A204.1 (cell line): ENCODE measurements around the gene NECTIN4.

Experiments
- FAIRE-seq: peaks from 2 replicates; lab custom pipeline; 2012; peaks lifted over from hg19 to GRCh38; lab: Jason Lieb, UNC

NECTIN4 gene

DNA sequence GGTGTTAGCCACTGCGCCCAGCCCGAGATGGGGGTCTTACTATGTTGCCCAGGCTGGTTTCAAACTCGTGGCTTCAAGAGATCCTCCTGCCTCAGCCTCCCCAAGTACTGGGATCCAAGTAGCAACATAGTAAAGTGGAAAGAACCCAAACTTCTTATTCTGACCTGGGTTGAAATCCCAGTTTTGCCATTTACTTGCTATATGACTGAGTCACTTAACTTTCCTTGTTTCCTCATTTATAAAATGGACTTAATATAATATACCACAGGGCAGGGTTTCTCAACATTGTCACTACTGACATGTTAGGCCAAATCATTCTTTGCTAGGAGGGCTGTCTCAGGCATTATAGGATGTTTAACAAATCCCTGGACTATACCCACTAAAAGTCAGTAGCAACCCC is 21.8 kb upstream of the NECTIN4 start:
- FAIRE-seq = no peak

DNA sequence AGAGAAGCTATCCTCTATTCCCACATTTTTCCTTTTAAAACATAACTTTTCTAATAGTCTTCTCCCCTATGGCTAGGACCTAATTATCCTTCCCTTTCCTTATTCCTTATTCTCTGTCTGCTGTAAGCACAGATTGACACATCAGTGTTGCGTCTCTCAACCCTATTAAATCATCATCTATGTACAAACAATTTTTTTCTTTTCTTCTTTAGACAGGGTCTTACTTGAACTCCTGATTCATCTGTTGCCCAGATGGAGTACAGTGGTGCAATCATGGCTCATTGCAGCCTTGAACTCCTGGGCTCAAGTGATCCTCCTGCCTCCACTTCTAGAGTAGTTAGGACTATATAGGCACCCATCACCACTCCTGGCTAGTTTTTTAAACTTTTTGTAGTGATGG is 17.1 kb upstream of the NECTIN4 start:
- FAIRE-seq = no peak

DNA sequence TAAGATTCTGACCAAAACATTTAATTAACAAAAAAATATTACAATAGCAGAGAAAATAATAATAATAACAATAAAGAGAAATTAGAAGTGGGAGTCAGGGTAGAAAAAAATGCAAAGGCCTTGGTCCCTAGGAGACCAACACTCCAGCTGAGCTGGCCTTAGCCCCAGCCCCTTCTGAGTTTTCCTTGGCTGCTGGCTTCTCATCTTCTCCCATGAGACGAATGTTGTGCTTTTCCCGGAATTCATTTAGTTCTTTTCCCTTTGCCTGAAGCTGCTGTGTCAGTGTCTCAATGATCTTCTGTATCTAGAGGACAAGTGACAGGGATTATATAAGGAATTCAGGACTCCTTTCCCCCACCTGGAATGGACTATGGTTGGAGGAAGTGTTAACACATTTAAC is 11.2 kb upstream of the NECTIN4 start:
- no peak for FAIRE-seq

DNA sequence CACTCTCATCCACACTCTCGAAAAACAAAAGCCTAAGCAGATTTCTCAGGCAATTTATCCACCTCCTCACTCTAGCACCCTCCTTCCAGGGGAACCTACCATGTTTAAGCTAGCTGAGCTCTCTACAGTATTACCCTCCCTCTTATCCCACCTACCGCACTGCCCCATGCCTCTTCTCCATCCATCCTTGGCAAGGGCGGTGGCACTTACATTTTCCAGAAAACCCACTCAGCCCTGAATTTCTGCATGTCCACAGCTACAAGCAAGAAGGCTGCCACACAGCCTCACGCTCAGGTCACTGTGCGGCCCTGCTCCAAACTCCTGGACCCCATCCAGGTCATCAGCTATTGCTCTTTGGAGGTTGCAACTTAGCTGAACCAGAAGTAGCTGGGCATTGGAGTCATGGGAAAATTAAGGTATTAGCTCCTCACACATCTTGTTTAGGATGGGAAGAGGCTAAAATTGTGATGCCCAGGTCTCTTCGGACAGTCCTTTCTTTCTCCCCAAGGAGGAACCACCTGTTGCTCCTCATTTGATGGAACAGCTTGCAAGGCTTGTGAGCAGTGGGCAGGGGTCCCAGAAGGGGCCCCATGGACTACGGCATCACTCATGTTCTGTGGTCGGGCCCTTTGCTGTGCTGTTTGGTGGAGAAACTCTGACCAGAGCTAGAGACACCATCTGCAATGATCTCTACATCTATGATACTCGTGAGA is 9.9 kb upstream of the NECTIN4 start:
- no peak for FAIRE-seq

DNA sequence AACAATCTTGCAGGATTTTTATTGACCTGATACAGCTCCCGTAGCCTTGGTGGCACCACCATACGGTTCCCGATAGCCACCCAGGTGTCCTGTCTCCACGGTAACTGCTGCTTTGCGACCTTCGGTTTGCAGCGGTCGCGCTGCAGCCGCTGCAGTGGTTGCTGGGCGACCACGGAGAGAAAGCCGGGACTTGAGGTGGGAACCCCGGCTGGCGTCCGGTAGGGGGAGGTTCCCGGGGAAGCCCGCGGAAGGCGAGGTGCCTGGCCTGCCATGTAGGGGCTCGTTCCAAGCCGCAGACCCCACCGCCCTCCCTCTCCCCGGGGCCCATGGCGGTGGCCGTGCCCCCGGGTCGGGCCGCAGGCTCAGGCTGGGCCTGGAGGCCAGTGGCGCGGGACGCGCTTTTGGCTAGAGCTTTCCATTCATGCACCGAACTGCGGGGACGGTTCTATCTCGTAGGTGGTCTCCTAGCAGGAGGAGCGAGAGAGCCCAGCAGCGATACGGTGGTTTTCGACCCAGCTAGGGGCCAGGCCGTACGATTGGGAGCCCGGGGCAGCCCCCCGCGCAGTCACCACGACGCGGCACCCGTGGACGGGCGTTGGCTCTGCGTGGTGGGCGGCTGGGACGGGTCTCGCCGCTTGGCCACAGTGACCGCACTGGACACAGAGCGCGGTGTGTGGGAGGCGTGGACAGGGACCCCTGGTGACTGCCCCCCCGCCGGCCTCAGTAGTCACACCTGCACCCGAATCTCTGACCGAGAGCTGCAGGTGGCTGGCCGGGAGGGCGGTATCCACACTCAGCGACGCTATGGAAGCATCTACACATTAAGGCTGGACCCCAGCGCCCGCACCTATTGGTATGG is 9.1 kb upstream of the NECTIN4 start, which contains the start of gene KLHDC9:
Gene KLHDC9 (plus strand): TSS at position 152 of the 859 bp plus-strand sequence. CDS start 175 bp downstream, at position 327.
- FAIRE-seq = no peak

DNA sequence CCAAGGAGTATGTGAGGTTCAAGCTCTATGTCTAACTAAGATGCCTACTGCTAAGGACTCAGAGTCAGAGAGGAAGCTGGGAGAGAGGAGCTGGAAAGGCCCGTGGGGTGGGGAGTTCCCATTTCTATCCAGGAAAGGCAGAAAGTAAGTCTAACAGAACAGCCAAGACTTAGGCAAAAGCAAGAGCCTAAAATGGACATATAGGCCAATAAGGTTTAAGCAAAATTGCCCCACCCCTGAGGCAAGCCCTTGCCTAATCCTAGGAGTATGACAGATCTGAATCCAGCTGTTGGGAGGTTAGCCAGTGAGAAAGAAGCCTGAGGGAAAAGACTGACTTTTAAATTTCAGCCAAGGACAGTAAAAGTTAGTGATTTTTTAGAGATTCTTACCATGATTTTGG is 7.2 kb upstream of the NECTIN4 start:
- no peak for FAIRE-seq

DNA sequence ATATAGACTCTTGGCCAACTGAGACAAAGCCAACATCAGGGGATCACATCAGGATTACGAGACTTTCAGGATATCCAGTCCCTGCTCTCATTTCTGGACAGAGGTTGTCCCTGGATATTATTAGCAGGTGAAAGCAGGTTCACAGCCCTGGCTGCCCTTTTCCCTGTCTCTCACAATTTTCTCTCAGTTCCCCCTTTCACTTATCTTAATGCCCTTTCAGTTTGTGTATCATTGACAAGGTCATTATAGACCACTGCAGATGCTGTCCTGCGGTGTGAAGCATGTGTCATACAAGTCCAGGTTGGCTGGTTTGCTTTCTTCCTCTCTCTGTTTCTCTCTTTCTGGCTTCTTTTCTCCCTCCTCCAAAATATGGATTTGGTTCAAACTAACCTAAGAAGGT is 6.7 kb upstream of the NECTIN4 start:
- no peak for FAIRE-seq

DNA sequence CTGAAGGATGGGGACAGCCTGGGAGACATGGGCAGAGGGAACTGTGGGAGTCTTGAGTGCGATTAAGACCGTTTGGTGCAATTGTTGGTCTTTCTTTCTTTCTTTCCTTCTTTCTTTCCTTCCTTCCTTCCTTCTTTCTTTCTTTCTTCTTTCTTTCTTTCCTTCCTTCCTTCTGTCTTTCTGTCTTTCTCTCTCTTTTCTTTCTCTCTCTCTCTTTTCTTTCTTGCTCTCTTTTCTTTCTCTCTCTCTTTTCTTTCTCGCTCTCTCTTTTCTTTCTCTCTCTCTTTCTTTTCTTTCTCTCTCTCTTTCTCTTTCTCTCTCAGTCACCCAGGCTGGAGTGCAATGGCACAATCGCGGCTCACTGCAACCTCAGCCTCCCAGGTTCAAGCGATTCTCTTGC is 5.9 kb upstream of the NECTIN4 start:
- FAIRE-seq = no peak

DNA sequence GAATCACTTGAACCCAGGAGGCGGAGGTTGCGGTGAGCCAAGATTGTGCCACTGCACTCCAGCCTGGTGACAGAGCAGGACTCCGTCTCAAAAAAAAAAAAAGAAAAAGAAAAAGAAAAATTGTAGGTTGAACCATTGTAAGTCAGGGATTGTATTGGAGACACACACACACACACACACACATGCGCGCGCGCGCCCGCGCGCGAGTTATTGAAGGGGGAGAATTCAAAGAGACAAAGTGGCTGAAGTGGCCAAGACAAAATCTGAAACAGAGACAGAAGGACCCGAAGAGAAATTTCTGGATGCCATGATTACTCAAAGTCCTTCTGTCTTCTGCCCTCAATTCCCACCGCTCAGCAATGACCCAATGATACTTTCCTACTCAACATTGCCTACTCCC is 5.1 kb upstream of the NECTIN4 start:
- FAIRE-seq = no peak

DNA sequence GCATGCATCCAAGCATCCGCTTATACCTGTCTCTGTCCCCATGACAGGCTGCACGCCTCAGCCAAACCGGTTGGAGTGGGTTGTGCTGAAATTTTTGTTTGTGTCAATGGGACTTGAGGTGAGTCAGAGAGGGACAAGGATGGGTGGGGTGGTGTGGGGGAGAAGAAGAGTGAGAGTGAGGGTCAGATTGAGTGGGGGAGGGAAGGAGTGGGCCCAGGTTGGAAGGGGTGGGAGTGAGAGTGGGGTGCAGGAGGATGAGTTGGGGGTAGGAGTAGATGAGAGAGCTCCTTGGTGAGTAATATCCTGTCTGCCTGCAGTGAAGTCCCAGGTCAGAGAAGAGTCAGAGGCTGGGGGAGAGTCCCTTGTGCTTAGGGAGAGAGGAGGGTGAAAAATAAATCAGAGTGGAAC is 3.3 kb upstream of the NECTIN4 start:
- FAIRE-seq = no peak

DNA sequence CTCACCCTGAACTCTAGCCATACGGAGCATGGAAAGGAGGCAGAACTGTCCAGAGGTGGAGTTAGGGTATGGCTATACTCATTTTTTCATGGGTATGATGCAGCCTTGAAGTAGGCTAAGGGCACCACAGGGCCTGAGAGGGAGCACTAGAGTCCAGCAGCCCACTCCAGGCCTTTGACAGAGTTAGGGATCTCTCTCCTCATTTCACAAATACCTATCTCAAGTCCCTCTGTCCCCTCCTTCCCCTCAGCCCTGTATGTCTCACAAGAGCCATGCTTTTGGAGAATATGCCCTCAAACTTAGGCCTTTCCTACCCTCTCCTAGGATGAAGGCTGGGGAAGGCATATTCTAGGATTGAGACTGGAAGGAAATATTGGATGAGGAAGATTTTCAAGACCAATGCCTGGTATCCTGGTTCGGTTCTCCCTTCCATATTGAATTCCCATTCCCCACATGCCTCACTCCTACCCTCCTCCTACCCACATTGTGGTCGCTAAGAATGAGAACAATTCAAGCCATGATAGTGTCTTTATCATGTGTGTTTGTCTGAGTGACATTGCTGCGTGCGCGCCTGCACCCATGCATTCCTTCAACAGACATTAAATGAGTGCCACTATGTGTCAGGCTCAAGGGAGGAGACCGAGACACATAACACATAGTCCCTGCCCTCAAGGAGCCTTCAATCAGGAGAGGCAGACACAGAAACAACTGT is 2.6 kb upstream of the NECTIN4 start:
- no peak for FAIRE-seq

DNA sequence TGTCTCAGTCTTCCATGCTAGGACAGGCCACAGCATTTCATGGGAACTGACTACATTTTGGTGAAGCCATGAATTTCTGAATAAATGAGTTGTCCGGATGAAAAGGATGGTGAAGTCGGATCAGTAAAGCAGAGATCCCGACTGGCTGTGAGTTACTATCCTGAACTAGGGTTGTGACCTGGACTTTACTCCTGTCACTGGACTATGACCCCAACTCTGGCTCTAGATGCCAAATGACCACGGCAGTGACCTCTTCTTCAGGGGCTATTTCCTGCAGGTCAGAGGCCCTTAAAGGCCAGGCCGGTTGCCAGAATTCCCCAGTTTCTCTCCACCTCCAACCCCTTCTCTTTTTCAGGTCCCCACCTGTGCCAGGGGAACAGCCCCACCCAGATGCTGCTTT is 1.7 kb upstream of the NECTIN4 start:
- no peak for FAIRE-seq

DNA sequence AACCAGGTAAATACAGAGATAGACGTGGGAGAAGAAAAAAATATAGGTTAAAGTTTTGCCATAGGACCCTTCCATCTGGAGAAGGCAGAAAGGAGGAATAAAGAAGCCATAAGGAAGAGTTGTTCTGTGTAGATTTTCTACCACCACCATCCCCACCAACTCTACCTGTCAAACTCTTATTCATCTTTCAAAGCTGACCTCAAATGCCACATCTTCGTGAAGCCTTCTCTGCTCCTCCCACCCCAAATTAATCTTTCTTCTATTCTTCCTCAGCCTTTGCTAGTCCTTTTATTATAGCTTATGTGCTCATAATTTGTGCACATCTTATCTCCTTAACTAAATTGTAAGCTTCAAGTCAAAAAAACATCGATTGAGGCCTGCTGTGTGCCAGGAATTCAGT is 1.3 kb upstream of the NECTIN4 start:
- FAIRE-seq = no peak

DNA sequence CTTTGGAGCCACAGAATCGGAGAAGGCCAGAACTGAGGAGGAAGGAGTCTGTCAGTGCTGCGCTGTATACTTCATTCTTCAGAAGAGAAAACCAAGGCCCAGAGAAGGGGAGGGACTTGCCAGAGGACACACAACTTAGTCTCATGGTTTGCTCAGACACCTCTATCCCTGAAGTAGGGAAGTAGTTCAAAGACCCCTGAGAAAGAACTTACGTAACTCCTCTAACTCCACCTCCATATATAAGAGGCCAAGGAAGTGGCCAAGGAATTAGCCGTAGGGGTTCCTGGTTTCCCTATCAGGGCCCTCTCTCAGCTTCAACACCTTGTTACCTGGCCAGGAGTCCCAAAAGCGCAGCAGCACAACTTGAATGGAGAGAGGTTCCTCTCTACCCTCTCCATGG is 580 bp upstream of the NECTIN4 start:
- no peak for FAIRE-seq

DNA sequence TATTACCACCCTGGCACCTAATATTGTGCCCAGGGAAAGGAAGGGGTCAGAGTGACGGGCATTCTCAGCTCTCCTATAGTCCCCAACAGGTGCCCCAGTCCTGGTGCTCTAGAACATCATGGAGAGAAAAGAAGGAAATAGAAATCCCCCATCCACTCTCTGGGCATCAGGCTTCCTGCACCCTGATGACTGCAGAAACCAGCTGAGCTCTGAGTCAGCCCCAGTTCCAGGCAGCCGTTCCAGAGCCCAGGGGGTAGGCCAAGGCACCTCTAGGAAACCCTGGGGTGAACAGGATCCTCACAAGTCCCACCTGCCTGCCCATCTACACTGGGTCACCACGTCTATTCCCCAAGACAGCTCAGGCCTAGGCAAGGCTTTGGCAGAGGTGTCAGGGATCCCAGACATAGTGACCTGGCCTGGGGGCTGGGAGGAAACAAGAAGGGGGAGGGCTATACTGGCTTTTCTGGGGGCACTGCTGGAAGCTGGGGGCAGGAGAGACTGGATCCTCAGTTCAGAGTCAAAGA is 709 bp downstream of the NECTIN4 start:
- no peak for FAIRE-seq

DNA sequence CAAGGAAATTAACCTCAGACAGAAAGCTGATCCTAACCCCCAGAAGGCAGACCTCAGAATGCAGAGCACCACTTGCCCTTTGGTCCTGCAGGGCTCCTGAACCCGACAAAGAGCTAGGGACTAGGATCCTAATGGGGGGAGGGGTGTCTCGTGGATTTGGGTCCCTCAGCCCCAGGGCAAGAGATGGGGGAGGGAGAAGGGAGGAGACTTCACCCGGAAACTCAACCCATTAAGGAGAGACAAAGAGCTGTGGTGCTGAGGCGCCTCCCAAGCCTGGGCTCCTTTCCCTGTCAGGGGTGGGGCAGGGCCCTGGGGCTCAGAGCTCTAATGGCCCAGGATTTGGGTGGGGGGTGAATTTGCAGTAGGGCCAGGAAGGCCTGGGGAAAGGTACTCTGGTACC is 2.9 kb downstream of the NECTIN4 start:
- FAIRE-seq = no peak

DNA sequence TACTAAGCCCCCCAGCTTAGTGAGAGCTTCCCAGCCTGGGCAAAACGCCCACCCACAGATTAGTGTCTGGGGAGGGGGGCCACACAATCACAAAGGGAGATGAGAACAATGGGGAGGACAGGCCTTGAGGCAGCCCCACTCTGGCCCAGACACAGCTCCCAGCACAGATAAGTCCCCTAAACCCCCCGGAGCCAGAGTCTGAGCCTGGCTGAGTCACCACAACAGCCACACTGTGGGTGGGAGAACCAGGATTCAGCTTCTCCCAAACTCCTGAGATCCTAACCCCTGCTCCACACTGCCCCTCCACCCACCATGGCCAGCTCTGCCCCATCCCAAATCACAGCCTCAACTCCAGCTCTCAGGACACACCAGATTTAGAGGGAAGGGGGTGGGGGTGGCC is 4.2 kb downstream of the NECTIN4 start:
- no peak for FAIRE-seq

DNA sequence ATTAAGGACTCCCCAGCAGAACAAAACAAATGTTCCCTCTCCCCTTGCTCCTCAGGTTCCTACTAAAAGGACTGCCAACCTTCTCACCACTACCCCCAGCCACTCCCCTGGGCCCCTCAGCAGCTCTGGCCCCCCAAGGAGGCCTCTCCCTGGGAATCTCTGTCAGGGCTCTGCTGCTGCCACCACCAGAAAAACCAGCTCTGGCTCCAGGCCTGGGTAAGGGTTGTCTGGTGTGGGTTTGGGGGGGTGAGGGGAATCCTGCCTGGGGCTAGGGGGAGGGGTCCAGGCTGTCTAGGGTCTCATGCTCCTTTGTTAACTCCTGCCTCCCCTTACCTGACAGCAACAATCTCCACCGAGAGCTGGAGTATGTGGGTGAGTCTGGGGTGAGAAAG is 4.8 kb downstream of the NECTIN4 start:
- FAIRE-seq = no peak

DNA sequence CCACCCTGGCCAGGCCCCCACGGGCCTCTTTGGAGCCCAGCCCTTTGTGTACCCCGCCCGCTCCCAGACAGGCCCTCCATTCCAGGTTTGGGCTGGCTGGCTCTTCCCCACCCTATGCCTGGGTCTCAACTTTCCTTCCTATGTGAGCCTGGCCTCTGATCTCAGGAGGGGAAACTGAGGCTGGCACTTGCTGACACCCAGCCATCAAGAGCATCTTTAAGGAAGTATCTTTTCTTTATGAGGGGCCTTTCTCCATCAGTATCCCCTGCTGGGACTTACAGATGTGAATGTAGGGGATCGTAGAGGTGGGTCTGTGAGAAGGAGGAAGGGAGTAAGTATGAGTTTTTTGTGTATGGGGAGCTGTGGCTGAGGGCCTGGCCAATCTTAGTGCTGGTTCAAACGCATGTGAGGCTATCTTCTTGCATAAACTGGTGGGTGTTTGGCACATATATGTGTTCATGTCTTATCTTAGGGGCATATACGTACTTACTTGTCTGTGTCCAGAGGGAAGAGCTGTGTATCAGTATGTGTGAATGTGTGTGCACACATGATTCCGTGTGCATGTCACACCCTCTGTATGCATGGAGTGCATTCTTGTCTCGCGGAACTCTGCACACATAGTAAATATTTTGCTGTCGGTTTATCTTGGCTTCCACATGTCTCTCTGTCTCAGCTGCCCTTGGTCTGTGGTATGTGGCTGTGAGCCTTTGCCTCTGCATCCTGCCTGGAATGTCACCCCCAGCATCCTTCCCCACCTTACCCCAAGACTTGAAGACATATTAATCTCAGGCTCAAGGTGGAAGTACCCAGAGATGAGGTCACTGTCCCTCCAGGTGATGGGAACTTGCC is 5.4 kb downstream of the NECTIN4 start:
- no peak for FAIRE-seq

DNA sequence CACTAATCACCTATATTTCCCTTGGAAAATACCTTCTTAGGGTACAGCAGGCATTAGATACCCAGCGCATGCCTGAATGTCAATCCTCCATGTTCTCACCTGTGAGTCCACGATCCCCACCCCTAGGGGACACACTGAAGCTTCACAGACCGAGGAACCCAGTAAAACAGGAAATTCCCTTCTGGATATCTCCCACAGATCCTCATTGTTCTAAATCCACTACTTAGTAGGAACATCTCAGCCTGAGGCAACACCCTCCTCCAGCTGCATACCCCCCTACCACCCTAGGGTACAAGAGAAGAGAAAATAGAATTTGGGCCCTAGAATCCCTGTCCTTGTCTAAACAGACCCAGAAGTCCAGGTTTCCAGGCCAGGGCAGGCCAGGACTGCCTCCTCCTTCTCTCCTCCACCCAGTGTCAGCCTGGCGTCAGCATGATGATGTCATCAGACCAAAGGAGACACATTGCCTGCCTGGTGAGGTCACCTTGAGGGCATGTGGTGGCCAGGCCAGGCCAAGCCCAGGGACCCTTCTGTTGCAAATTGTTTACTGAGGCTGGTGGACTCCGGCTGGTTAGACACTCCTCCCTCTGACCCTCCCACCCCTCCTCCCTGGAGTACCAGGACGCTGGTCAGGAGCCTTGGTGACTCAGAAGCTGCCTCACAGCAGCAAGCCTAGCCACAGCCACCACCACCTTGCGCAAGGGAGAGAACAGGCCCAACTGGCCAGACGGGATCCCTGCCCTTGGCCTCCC is 6.2 kb downstream of the NECTIN4 start:
- no peak for FAIRE-seq

DNA sequence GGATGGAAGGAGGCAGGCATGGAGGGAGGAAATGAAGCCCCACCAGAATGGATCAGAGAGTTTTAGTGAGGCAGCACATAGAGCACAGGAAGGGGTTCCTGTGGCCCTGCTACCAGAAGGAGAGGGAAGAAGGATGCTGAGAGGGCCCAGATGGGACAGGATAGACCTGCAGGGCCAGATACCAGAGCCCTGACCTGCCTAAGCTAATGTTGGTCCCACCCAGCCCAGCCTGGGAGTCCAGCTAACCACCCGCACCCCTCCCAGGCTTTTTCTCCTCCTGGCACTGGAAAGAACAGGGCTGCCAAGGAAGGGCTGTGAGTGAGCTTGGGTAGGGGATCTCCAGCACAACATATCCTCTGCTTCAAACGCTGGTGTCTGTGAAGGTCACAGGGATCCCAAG is 6.9 kb downstream of the NECTIN4 start:
- FAIRE-seq = no peak
